ENCODE results near the gene BLZF1.
"Not testable (repeated sequence)": the region's sequence is repeated elsewhere in the genome, so short reads cannot be mapped to it uniquely, and the experiment has no call there.

Gene BLZF1

DNA sequence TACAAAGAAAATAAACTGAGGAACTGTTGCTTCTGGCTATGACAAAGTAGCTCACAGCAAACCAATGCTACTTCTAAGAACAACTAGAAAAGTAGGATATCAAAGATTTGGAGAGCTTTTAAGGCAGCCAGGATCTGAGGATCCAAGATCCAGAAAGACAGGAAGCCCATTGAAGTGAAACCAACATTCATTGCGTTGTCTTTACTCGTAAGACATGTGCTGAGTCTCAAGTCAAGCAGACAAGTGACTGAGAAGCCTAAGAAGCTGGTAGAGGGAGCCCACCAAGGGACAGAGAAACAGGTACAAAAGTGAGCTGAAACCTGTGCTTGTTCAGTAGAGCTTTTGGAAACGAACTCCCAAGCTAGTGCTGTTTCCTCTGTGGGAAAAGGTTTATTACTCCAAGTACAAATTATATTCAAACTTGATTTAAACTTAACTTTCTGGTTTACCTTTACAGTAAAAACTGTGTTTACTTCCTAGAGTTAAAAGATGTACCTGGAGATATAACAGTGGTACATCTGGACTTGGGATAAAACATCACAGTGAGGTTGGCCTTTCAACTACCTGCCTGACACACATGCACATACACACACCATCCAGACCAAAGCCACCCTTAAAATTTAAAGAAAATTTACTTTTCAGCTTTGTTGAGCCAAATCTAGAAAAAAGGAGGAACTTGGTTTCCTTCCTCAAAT is 41.6 kb upstream of the BLZF1 start:
- Mint-ChIP-seq H3K9me3 (peaks cover 23% of the 10 kb centered on the region), H3K36me3 (ENCODE audit: low read depth) (peaks cover 14% of the 10 kb centered on the region), H3K4me1 (no peaks in the 10 kb centered on the region), H3K27ac (no peak overlapping the region), H3K4me3 (no peak overlapping the region), H3K27me3 (ENCODE audit: low read depth) (no peaks in the 10 kb centered on the region)
- TF ChIP-seq, protein P1, sequence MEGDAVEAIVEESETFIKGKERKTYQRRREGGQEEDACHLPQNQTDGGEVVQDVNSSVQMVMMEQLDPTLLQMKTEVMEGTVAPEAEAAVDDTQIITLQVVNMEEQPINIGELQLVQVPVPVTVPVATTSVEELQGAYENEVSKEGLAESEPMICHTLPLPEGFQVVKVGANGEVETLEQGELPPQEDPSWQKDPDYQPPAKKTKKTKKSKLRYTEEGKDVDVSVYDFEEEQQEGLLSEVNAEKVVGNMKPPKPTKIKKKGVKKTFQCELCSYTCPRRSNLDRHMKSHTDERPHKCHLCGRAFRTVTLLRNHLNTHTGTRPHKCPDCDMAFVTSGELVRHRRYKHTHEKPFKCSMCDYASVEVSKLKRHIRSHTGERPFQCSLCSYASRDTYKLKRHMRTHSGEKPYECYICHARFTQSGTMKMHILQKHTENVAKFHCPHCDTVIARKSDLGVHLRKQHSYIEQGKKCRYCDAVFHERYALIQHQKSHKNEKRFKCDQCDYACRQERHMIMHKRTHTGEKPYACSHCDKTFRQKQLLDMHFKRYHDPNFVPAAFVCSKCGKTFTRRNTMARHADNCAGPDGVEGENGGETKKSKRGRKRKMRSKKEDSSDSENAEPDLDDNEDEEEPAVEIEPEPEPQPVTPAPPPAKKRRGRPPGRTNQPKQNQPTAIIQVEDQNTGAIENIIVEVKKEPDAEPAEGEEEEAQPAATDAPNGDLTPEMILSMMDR (IDR thresholded peaks at IDR 0.05; ENCODE audit: unreplicated experiment in 3 of 3), result no peak

DNA sequence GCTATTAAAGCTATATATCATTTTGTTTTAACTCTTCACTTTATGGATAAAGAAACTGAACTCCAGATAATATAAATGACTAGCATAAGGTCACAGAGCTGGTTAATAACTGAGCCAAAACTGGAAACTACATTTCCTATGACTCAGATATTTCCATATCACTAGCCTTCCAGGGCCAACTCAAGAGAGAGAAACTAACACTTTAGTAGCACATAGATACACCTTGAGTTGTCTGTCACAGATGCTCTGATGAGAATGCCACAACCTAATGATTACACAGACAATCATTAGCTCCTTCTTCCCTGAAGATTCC is 41.1 kb upstream of the BLZF1 start:
- H3K27me3 Mint-ChIP-seq (ENCODE audit: low read depth), result no peaks in the 10 kb centered on the region
- H3K27ac Mint-ChIP-seq, result no peak overlapping the region
- H3K4me1 Mint-ChIP-seq, result no peaks in the 10 kb centered on the region
- peaks cover 23% of the 10 kb centered on the region for H3K9me3 Mint-ChIP-seq
- H3K36me3 Mint-ChIP-seq (ENCODE audit: low read depth), result peaks cover 14% of the 10 kb centered on the region
- no peak overlapping the region for H3K4me3 Mint-ChIP-seq
- TF ChIP-seq, protein P1 (IDR thresholded peaks at IDR 0.05; ENCODE audit: unreplicated experiment in 3 of 3), result no peak

DNA sequence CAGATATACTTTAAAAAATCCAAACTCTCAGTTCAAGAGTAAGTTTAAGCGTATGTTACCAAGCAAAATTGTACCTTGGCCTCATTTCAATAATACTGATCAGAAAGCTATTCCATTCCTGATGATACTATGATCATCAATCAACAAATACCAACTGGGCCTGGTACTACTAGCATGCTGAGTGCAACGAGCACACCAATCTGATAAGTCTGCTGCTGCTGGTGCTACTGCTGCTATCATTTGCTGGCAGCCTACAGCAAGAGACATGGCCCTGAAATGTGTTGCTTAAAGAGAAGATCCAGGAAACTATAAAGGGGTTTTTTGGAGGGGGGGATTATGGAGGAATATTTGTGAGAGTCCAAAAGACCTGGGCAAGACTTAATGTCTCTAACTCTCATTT is 40.1 kb upstream of the BLZF1 start:
- H3K4me1 Mint-ChIP-seq, result no peaks in the 10 kb centered on the region
- TF ChIP-seq, protein P1 (IDR thresholded peaks at IDR 0.05; ENCODE audit: unreplicated experiment in 3 of 3), result no peak
- no peak overlapping the region for H3K4me3 Mint-ChIP-seq
- H3K27me3 Mint-ChIP-seq (ENCODE audit: low read depth), result no peaks in the 10 kb centered on the region
- H3K9me3 Mint-ChIP-seq, result peaks cover 30% of the 10 kb centered on the region
- H3K27ac Mint-ChIP-seq, result no peak overlapping the region
- peaks cover 20% of the 10 kb centered on the region for H3K36me3 Mint-ChIP-seq (ENCODE audit: low read depth)

DNA sequence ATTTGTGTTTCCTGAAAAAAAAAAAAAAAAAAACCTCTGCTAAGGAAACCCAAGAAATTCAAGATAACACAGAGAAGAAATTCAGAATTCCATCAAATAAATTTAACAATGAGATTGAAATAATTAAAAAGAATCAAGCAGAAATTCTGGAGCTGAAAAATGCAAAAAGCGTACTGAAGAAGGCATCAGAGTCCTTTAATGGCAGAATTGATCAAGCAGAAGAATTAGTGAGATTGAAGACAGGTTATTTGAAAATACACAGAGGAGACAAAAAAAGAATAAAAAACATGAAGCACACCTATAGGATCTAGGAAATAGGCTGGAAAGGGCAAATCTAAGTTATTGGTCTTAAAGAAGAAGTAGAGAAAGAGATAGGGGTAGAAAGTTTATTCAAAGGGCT is 38.6 kb upstream of the BLZF1 start:
- H3K4me3 Mint-ChIP-seq, result no peak overlapping the region
- H3K9me3 Mint-ChIP-seq, result peaks cover 40% of the 10 kb centered on the region
- peaks cover 30% of the 10 kb centered on the region for H3K36me3 Mint-ChIP-seq (ENCODE audit: low read depth)
- no peak overlapping the region for H3K27ac Mint-ChIP-seq
- no peaks in the 10 kb centered on the region for H3K4me1 Mint-ChIP-seq
- H3K27me3 Mint-ChIP-seq (ENCODE audit: low read depth), result no peaks in the 10 kb centered on the region
- TF ChIP-seq, protein P1 (IDR thresholded peaks at IDR 0.05; ENCODE audit: unreplicated experiment in 3 of 3), result no peak

DNA sequence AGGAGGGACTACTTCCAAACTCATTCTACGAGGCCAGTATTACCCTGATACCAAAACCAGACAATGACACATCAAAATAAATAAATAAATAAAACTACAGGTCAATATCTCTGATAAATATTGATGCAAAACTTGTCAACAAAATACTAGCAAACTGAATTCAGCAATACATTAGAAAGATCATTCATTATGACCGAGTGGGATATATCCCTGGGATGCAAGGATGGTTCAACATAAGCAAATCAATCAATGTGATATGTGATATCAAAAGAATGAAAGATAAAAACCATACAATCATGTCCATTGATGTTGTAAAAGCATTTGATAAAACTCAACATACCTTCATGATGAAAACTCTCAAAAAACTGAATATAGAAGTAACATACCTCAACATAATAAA is 37.1 kb upstream of the BLZF1 start:
- no peaks in the 10 kb centered on the region for H3K27me3 Mint-ChIP-seq (ENCODE audit: low read depth)
- no peak overlapping the region for H3K27ac Mint-ChIP-seq
- H3K4me1 Mint-ChIP-seq, result no peaks in the 10 kb centered on the region
- peaks cover 45% of the 10 kb centered on the region for H3K9me3 Mint-ChIP-seq
- TF ChIP-seq, protein P1 (IDR thresholded peaks at IDR 0.05; ENCODE audit: unreplicated experiment in 3 of 3), result no peak
- H3K4me3 Mint-ChIP-seq, result no peak overlapping the region
- peaks cover 44% of the 10 kb centered on the region for H3K36me3 Mint-ChIP-seq (ENCODE audit: low read depth)

DNA sequence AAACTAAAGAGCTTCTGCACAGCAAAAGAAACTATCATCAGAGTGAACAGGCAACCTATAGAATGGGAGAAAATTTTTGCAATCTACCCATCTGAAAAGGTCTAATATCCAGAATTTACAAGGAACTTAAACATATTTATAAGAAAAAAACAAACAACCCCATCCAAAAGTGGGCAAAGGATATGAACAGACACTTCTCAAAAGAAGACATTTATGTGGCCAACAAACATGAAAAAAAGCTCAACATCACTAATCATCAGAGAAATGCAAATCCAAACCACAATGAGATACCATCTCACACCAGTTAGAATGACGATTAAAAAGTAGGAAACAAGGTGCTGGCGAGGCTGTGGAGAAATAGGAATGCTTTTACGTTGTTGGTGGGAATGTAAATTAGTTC is 33.3 kb upstream of the BLZF1 start:
- H3K9me3 Mint-ChIP-seq, result peaks cover 36% of the 10 kb centered on the region

DNA sequence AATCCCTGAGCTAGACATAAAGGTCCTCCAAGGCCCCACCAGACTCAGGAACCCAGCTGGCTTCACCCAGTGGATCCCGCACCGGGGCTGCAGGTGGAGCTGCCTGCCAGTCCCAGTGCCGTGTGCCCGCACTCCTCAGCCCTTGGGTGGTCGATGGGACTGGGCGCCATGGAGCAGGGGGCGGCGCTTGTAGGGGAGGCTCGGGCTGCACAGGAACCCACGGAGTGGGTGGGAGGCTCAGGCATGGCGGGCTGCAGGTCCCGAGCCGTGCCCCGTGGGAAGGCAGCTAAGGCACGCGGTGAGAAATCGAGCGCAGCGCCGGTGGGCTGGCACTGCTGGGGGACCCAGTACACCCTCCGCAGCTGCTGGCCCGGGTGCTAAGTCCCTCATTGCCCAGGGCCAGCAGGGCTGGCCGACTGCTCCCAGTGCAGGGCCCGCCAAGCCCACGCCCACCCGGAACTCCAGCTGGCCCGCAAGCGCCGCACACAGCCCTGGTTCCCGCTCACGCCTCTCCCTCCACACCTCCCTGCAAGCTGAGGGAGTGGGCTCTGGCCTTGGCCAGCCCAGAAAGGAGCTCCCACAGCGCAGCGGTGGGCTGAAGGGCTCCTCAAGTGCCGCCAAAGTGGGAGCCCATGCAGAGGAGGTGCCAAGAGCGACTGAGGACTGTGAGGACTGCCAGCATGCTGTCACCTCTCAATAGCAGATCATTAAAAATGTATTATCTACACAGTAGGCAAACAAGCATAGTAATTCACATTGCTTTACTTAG is 30.9 kb upstream of the BLZF1 start:
- not testable (repeated sequence) for H3K4me1 Mint-ChIP-seq; H3K27me3 Mint-ChIP-seq (ENCODE audit: low read depth); H3K4me3 Mint-ChIP-seq
- Mint-ChIP-seq H3K36me3 (ENCODE audit: low read depth) (peaks cover 53% of the 10 kb centered on the region), H3K27ac (peak overlapping the region; percentile 34 to 59 (median 46)), H3K9me3 (peaks cover 27% of the 10 kb centered on the region)

More for the DNA sequence above, 33.3 kb upstream of the BLZF1 start:
- peaks cover 54% of the 10 kb centered on the region for H3K36me3 Mint-ChIP-seq (ENCODE audit: low read depth)
- H3K4me1 Mint-ChIP-seq; H3K27me3 Mint-ChIP-seq (ENCODE audit: low read depth); H3K27ac Mint-ChIP-seq; H3K4me3 Mint-ChIP-seq: not testable (repeated sequence)
